H1 (cell line): Measurements from ENCODE around the gene BTBD8. TPM values are rescaled to one million over a fixed set of nuclear protein-coding genes. Genes with fewer than 3 reads are reported as not detected.

ENCODE experiments used
- CTCF ChIA-PET: fragments of 300-600 bp; sonication (Branson Sonifier 250); formaldehyde crosslinking; loops from one replicate; lab custom pipeline; 2021; ENCODE audit not compliant: partially characterized antibody; lab: Charles Lee
- POLR2A ChIA-PET: fragments of 300-600 bp; sonication (Branson Sonifier 250); formaldehyde crosslinking; loops from one replicate; lab custom pipeline; 2021; ENCODE audit warnings: inconsistent platforms; ENCODE audit not compliant: partially characterized antibody; lab: Charles Lee
- DNase-seq, 2 experiments: peaks; one replicate each; pipeline versions ENCODE4 v3.0.0 to v3.0.0-alpha.2; 2010 to 2022; ENCODE audit warnings: low spot score in 2 of 2, low read depth in 1 of 2, mixed read lengths in 1 of 2
- FAIRE-seq: peaks from 2 replicates; lab custom pipeline; 2011; peaks lifted over from hg19 to GRCh38; lab: Jason Lieb, UNC
- H2AFZ ChIP-seq: 2 replicates; pipeline ENCODE4 v1.8.1; 2012; ENCODE audit warnings: low read length, inconsistent platforms
- H2AK5ac ChIP-seq: 2 replicates; pipeline ENCODE4 v1.6.1; 2013; ENCODE audit warnings: low read depth, low read length
- H2BK120ac ChIP-seq: replicated peaks from 2 replicates; pipeline ENCODE3; 2013; ENCODE audit warnings: low read depth, low read length, inconsistent platforms
- H2BK12ac ChIP-seq: 2 replicates; pipeline ENCODE4 v1.6.1; 2013; ENCODE audit warnings: low read depth, low read length
- H2BK15ac ChIP-seq: 2 replicates; pipeline ENCODE4 v1.6.1; 2013; ENCODE audit warnings: low read length
- H2BK20ac ChIP-seq: 2 replicates; pipeline ENCODE4 v1.6.1; 2013; ENCODE audit warnings: low read length
- H2BK5ac ChIP-seq: 2 replicates; pipeline ENCODE4 v1.6.1; 2013; ENCODE audit warnings: low read depth, low read length
- H3K14ac ChIP-seq: 2 replicates; pipeline ENCODE4 v1.6.1; 2013; ENCODE audit warnings: inconsistent platforms; ENCODE audit not compliant: insufficient read length
- H3K18ac ChIP-seq: 2 replicates; pipeline ENCODE4 v1.6.1; 2013; ENCODE audit warnings: low read length; ENCODE audit errors: extremely low read depth
- H3K23ac ChIP-seq: 2 replicates; pipeline ENCODE4 v1.6.1; 2013; ENCODE audit warnings: inconsistent platforms; ENCODE audit not compliant: insufficient read length
- H3K23me2 ChIP-seq: 2 replicates; pipeline ENCODE4 v1.6.1; 2013; ENCODE audit warnings: low read depth, low read length
- H3K27ac ChIP-seq: 2 replicates; pipeline ENCODE4 v1.6.1; 2011; ENCODE audit warnings: low read depth, low read length, inconsistent platforms
- H3K27me3 ChIP-seq, 4 experiments: replicated peaks in 1 of 4; 1 replicate in 1 of 4; 2 replicates in 3 of 4; pipeline versions ENCODE4 v1.6.1 to v1.8.1; 2011 to 2013; ENCODE audit warnings: low read length in 3 of 4, mild to moderate bottlenecking in 3 of 4, inconsistent platforms in 2 of 4, mixed read lengths in 2 of 4, moderate library complexity in 1 of 4; ENCODE audit not compliant: control insufficient read depth in 3 of 4, insufficient read depth in 3 of 4; ENCODE audit errors: extremely low read depth in 1 of 4
- H3K36me3 ChIP-seq, 4 experiments: 2 replicates each; pipeline versions ENCODE4 v1.6.1 to v1.8.1; 2011 to 2013; ENCODE audit warnings: mild to moderate bottlenecking in 4 of 4, low read length in 3 of 4, moderate library complexity in 2 of 4, control low read depth in 1 of 4, inconsistent platforms in 1 of 4; ENCODE audit not compliant: insufficient read depth in 4 of 4, control insufficient read depth in 2 of 4
- H3K4ac ChIP-seq: replicated peaks from 2 replicates; pipeline ENCODE3; 2013; ENCODE audit warnings: low read length, low read depth, mixed read lengths, inconsistent platforms; ENCODE audit not compliant: insufficient read length
- H3K4me1 ChIP-seq, 4 experiments: replicated peaks in 1 of 4; 1 replicate in 1 of 4; 2 replicates in 3 of 4; pipeline versions ENCODE4 v1.6.1 to v1.8.1; 2011 to 2013; ENCODE audit warnings: low read length in 3 of 4, inconsistent platforms in 2 of 4, mixed read lengths in 1 of 4; ENCODE audit not compliant: insufficient read depth in 4 of 4, control insufficient read depth in 3 of 4
- H3K4me2 ChIP-seq, 2 experiments: 2 replicates each; pipeline versions ENCODE4 v1.6.1 to v1.8.1; 2011 to 2013; ENCODE audit warnings: low read depth in 2 of 2, low read length in 2 of 2, control low read depth in 1 of 2, inconsistent platforms in 1 of 2, mild to moderate bottlenecking in 1 of 2; ENCODE audit not compliant: insufficient read depth in 1 of 2
- H3K4me3 ChIP-seq, 4 experiments: fragments of 200-600, 300-600 bp in 1 of 4; sonication (generic), shearing (Covaris generic), sonication (Bioruptor Twin) in 1 of 4; 2 replicates each; pipeline versions ENCODE4 v1.5.1 to v1.8.1; 2011 to 2016; ENCODE audit warnings: low read length in 4 of 4, low read depth in 3 of 4, control low read depth in 2 of 4, inconsistent platforms in 2 of 4, mild to moderate bottlenecking in 2 of 4, mixed read lengths in 1 of 4, moderate library complexity in 1 of 4; ENCODE audit not compliant: insufficient read depth in 2 of 4; ENCODE audit errors: extremely low read depth in 1 of 4
- H3K56ac ChIP-seq: replicated peaks from 2 replicates; pipeline ENCODE3; 2013; ENCODE audit warnings: low read depth, mild to moderate bottlenecking, mixed read lengths, low read length, inconsistent platforms; ENCODE audit not compliant: insufficient read length
- H3K79me1 ChIP-seq: 2 replicates; pipeline ENCODE4 v1.6.1; 2013; ENCODE audit warnings: low read depth, low read length, control low read depth
- H3K79me2 ChIP-seq, 2 experiments: 2 replicates each; pipeline versions ENCODE4 v1.6.1 to v1.8.1; 2012 to 2013; ENCODE audit warnings: low read length in 2 of 2, mild to moderate bottlenecking in 2 of 2, inconsistent platforms in 1 of 2; ENCODE audit not compliant: insufficient read depth in 2 of 2, control insufficient read depth in 1 of 2
- H3K9ac ChIP-seq, 4 experiments: replicated peaks in 1 of 4; 1 replicate in 1 of 4; 2 replicates in 3 of 4; pipeline versions ENCODE4 v1.6.1 to v1.8.1; 2011 to 2013; ENCODE audit warnings: low read depth in 3 of 4, low read length in 3 of 4, control low read depth in 2 of 4, mild to moderate bottlenecking in 2 of 4, moderate library complexity in 2 of 4, inconsistent platforms in 1 of 4; ENCODE audit errors: extremely low read depth in 1 of 4
- H3K9me3 ChIP-seq, 2 experiments: 2 replicates each; pipeline versions ENCODE4 v1.6.1 to v1.8.1; 2012 to 2013; ENCODE audit warnings: mild to moderate bottlenecking in 2 of 2, moderate library complexity in 2 of 2, control low read depth in 1 of 2, inconsistent platforms in 1 of 2, low read depth in 1 of 2, low read length in 1 of 2, mixed read lengths in 1 of 2; ENCODE audit not compliant: insufficient read depth in 2 of 2
- H4K20me1 ChIP-seq, 2 experiments: replicated peaks in 1 of 2; 2 replicates each; pipeline versions ENCODE3 to v1.8.1; 2011 to 2013; ENCODE audit warnings: inconsistent platforms in 2 of 2, low read length in 2 of 2, mild to moderate bottlenecking in 1 of 2; ENCODE audit not compliant: insufficient read depth in 2 of 2, control insufficient read depth in 1 of 2
- H4K5ac ChIP-seq: 2 replicates; pipeline ENCODE4 v1.6.1; 2013; ENCODE audit warnings: low read length, low read depth, mixed read lengths, inconsistent platforms; ENCODE audit not compliant: insufficient read length
- H4K8ac ChIP-seq: 2 replicates; pipeline ENCODE4 v1.8.0; 2013; ENCODE audit warnings: mild to moderate bottlenecking, moderate library complexity, low read length, inconsistent platforms; ENCODE audit not compliant: insufficient read depth; ENCODE audit errors: extremely low read depth
- H4K91ac ChIP-seq: replicated peaks from 2 replicates; pipeline ENCODE3; 2013; ENCODE audit warnings: low read length, mixed read lengths, inconsistent platforms; ENCODE audit not compliant: insufficient read length
- BRCA1 ChIP-seq: IDR thresholded peaks from 2 replicates; pipeline ENCODE4 v1.6.1; 2012; ENCODE audit warnings: low read depth, low read length, improper control_type of control experiment
- HDAC2 ChIP-seq, 2 experiments: fragments of 300-600 bp in 1 of 2; sonication (generic) in 1 of 2; IDR thresholded peaks; 2 replicates each; pipeline ENCODE4 v1.6.1; 2011 to 2012; ENCODE audit warnings: low read depth in 2 of 2, low read length in 2 of 2, mild to moderate bottlenecking in 2 of 2, moderate library complexity in 2 of 2, borderline replicate concordance in 1 of 2, inconsistent platforms in 1 of 2
- SUZ12 ChIP-seq: fragments of 200-600 bp; sonication (generic); IDR thresholded peaks from 2 replicates; pipeline ENCODE4 v1.6.1; 2012; ENCODE audit warnings: mild to moderate bottlenecking, inconsistent platforms, low read length, moderate library complexity, mixed read lengths
- ZNF274 ChIP-seq: IDR thresholded peaks from 2 replicates; pipeline ENCODE4 v1.7.0; 2012; ENCODE audit warnings: low read length, borderline replicate concordance; ENCODE audit errors: extremely low read depth
- WGBS, 2 experiments: shearing (Covaris generic) in 1 of 2; methylation state at CpG; one replicate each; pipeline versions ENCODE4 v1.1.6 to v1.1.7; 2013 to 2015; ENCODE audit warnings: low lambda C conversion rate in 2 of 2, mixed read lengths in 2 of 2, inconsistent platforms in 1 of 2, low coverage in 1 of 2, missing lambda C conversion rate in 1 of 2; ENCODE audit not compliant: insufficient replicate concordance in 2 of 2, insufficient coverage in 1 of 2, insufficient read length in 1 of 2; ENCODE audit errors: extremely low coverage in 1 of 2, missing lambda C conversion rate in 1 of 2; 5-methylcytosine and 5-hydroxymethylcytosine counted together
- polyA plus RNA-seq, 7 experiments: library from polyadenylated mRNA; depleted of rRNA in 3 of 7; stranded (reverse) in 5 of 7; unstranded in 2 of 7; fragments of >200 nt in 5 of 7; fragments of 200-250 nt in 2 of 7; gene quantifications; 1 replicate in 5 of 7; 2 replicates in 1 of 7; 4 replicates in 1 of 7; pipeline versions ENCODE4 v1.2.1 to v1.2.3, GENCODE V29; 2011 to 2013; ENCODE audit warnings: missing spikeins in 2 of 7, mixed read lengths in 2 of 7
- total RNA-seq: library from RNA; stranded (reverse); fragmentation: NEBNext Ultra II Directional; extraction: Animal tissue kit (Norgen Biotek cat#: 25700); gene quantifications from 2 replicates; pipeline ENCODE4 v1.2.1, GENCODE V29; 2021

The BTBD8 gene
- total and polyA plus RNA-seq, 2 of the 8 experiments (the other 6 are each of a cell fraction or from before 2014, with no cell fraction given): 0.44 to 2.5 TPM

DNA sequence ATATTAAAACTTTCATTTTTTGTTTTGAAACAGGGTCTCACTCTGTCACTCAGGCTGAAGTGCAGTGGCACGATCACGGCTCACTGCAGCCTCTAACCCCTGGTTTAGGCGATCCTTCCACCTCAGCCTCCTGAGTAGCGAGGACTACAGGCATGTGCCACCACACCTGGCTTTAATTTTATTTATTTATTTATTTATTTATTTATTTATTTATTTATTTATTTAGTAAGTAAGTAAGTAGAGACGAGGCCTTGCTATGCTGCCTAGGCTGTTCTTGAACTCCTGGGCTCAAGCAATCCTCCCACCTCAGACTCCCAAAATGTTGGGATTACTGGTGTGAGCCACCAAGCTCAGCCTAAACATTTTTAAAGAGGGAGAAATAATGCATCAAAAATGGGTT, 3.8 kb upstream of the BTBD8 start:
- H3K18ac ChIP-seq: no peak overlapping the region
- no peaks in the 10 kb centered on the region for H3K4me1 ChIP-seq
- WGBS, 2 experiments: 98% methylated on average over 5 of the region's 5 CpGs; no CpG with 5 or more reads in 1 of the 2 experiments
- H2BK120ac ChIP-seq: no peak overlapping the region
- no peak overlapping the region for H2BK15ac ChIP-seq
- no peaks in the 10 kb centered on the region for H3K36me3 ChIP-seq
- H3K4me2 ChIP-seq: no peak overlapping the region
- H3K9me3 ChIP-seq: no peaks in the 10 kb centered on the region
- FAIRE-seq (no peak), DNase-seq (no peak)
- no peaks in the 10 kb centered on the region for H3K79me1 ChIP-seq
- ChIA-PET CTCF (interaction anchor here (0.6 kb wide), 1 partner anchor 53 kb away, joined by 3 read pairs; no protein-coding TSS in a partner anchor), POLR2A (interaction anchor here (0.9 kb wide), 1 partner anchor 175 kb away, joined by 3 read pairs; no protein-coding TSS in a partner anchor)
- TF ChIP-seq BRCA1: no peak
- no peak for TF ChIP-seq ZNF274
- TF ChIP-seq SUZ12: no peak
- no peak for TF ChIP-seq HDAC2 (IDR thresholded peaks at IDR 0.05; ENCODE audit: borderline replicate concordance in 1 of 2, low read depth in 2 of 2, low read length in 2 of 2)
- no peak overlapping the region for H2BK5ac ChIP-seq
- no peak overlapping the region for H4K5ac ChIP-seq
- H4K8ac ChIP-seq: no peak overlapping the region
- H3K79me2 ChIP-seq: no peaks in the 10 kb centered on the region
- no peak overlapping the region for H3K27ac ChIP-seq
- H2AFZ ChIP-seq: no peak overlapping the region
- no peak overlapping the region for H3K9ac ChIP-seq
- H2AK5ac ChIP-seq: no peak overlapping the region
- no peak overlapping the region for H3K4me3 ChIP-seq
- no peaks in the 10 kb centered on the region for H4K20me1 ChIP-seq
- no peak overlapping the region for H2BK20ac ChIP-seq
- no peak overlapping the region for H2BK12ac ChIP-seq
- no peak overlapping the region for H4K91ac ChIP-seq
- H3K23ac ChIP-seq: no peak overlapping the region
- no peak overlapping the region for H3K14ac ChIP-seq
- no peak overlapping the region for H3K4ac ChIP-seq
- H3K23me2 ChIP-seq: 0 out of 2 replicates have a peak, but pooled peaks cover 2% of the 10 kb centered on the region
- no peaks in the 10 kb centered on the region for H3K27me3 ChIP-seq
- no peak overlapping the region for H3K56ac ChIP-seq
